Activated T-cell treated with anti-CD3 and anti-CD28 coated beads for 4 hours (primary cell): ENCODE data around the gene PDIA4.

Experiments used
- DNase-seq: peaks from one replicate; pipeline ENCODE4 v3.0.0-alpha.2; 2020

Gene PDIA4

GRCh38 chr7:148963583-148964482 is 64.5 kb downstream of the PDIA4 start:
- no peak for DNase-seq

DNA sequence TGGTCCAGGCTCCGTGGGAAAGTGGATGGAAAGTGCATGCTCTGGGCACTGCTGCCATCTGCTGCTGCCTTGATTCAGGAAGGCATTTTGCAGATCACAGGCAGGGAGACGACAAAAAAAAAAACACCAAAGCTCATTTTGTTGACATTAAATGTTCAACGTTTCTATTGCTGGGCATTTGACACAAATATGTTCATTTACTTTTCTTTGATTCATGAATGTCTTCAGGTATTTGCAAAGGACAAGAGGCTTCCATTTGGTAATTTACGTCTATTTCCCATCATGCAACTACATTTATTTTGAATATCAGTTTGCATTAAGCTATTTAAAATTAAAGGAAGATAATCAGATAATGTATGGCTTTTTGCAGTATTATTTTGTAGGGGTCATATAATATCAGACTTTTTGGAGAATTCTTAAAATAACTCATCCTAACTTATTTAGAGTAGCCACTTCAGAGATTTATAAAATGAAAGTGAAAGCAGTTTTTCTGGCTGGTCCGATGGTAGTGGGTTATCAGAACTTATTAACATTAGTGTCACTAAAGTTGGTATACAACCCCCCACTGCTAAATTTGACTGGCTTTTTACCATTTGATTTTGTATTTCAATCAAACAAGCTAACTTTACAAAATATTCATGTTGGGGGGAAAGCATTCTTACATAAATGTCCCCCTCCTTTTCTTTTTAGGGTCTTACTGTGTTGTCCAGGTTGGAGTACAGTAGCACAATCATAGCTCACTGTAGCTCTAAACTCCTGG is 65.3 kb downstream of the PDIA4 start:
- peak; percentile 57 for DNase-seq

- no peak for DNase-seq
Measured at GRCh38 chr7:148962440-148962822, 65.9 kb downstream of the PDIA4 start.

GRCh38 chr7:148959726-148960125 is 68.6 kb downstream of the PDIA4 start:
- no peak for DNase-seq

- DNase-seq, result no peak
Measured at GRCh38 chr7:148958061-148958460, 70.2 kb downstream of the PDIA4 start.

DNA sequence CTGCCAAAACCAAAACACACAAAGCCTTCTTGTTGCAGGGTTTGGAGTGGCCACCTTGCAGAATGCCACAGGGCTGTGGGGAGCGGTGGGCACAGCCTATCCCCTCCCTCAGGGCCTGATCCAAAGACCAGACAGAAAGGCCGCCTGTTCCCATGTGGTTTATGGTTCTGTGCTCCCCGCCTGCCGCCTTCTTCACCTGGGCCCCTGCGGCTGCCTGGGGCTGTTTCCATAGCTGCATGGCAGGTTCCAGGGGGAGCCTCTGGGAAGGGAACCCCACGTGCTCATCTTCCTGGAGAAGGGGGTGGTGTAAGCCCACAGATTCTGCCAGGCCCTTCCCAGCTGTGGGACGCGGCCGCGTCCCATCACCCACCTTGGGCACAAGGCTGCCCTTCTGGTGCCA is 73.5 kb downstream of the PDIA4 start:
- DNase-seq, result no peak

GRCh38 chr7:148953676-148954075 is 74.6 kb downstream of the PDIA4 start:
- DNase-seq, result no peak
